ENCODE results near the gene EDEM3. TPM values are rescaled to one million over a fixed set of nuclear protein-coding genes. Genes with fewer than 3 reads are reported as not detected.

EDEM3 gene
- total and polyA plus RNA-seq, 9 donors: 7.1 to 22.7 (median 18.5) TPM

GRCh38 chr1:184664661-184665060 lies 90.0 kb downstream of the EDEM3 start:
- H3K4me1 ChIP-seq (ENCODE audit: insufficient read depth): no peaks in the 10 kb centered on the region
- peak in 1 of 5 donors; percentile 27 for DNase-seq
- H3K36me3 ChIP-seq: no peaks in the 10 kb centered on the region
- no peaks in the 10 kb centered on the region for H3K9me3 ChIP-seq
- WGBS, 3 donors: 76 to 86% (median 83%) methylated on average over 15 of the region's 15 CpGs
- intact Hi-C loops (cut with DNase I): loop anchor here in 3 of 4 donors (2.0 to 10.0 kb wide), 7 partner anchors 97 to 590 kb away; partner anchors contain the start of gene C1orf21 (in 2 of the 3)
- no peak overlapping the region for H3K27ac ChIP-seq
- H3K4me3 ChIP-seq: no peak overlapping the region
- TF ChIP-seq POLR2A (IDR thresholded peaks at IDR 0.05) (no peak), EP300 (IDR thresholded peaks at IDR 0.05) (no peak), CTCF (IDR thresholded peaks at IDR 0.05) (no peak)
- H3K27me3 ChIP-seq: no peaks in the 10 kb centered on the region

DNA sequence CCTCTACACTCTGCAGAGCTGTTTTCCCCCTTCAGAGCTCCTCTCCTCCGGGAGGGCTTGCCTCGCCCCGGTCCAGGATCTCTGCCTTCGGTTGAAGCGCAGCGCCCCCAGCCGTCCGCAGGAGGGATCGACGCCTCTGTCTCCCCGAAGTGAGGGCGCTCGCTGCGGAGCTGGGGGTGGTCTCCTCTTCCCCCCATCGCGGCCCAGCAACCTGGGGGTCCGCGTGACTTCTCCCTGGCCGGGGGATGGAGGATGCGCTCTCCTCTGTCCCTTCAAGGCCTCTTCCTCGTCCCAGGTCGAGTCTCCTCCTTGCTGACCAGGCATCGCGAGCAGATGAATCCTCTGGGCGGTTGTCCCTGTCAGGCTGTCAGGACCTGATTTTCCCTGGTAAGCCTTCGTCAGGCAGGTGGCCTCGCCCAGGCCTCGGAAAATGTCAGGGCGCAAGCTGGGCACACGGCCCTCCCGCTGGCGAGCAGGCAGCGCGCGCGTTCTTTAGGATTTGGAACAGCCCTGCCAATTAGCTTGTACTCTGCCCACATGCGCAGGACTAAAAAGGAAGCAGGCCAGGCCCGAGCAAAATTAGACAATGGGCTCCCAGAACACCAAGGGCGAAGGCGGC lies 90.5 kb downstream of the EDEM3 start:
- Histone ChIP-seq H3K4me3 (peak overlapping the region; percentile 21), H3K36me3 (no peaks in the 10 kb centered on the region), H3K27me3 (no peaks in the 10 kb centered on the region), H3K9me3 (no peaks in the 10 kb centered on the region), H3K4me1 (ENCODE audit: insufficient read depth) (no peaks in the 10 kb centered on the region), H3K27ac (no peak overlapping the region)
- intact Hi-C loops (cut with DNase I): loop anchor here in 3 of 4 donors (2.0 to 10.0 kb wide), 7 partner anchors 97 to 589 kb away; partner anchors contain the start of gene C1orf21 (in 2 of the 3)
- peak; percentile 80 to 89 (median 85) for DNase-seq
- 20 to 25% (median 24%) methylated on average over 40 of the region's 40 CpGs for WGBS, 3 donors
- TF ChIP-seq POLR2A (IDR thresholded peaks at IDR 0.05) (no peak), CTCF (IDR thresholded peaks at IDR 0.05) (peak; percentile 55 to 94 (median 90)), EP300 (IDR thresholded peaks at IDR 0.05) (no peak)

DNA sequence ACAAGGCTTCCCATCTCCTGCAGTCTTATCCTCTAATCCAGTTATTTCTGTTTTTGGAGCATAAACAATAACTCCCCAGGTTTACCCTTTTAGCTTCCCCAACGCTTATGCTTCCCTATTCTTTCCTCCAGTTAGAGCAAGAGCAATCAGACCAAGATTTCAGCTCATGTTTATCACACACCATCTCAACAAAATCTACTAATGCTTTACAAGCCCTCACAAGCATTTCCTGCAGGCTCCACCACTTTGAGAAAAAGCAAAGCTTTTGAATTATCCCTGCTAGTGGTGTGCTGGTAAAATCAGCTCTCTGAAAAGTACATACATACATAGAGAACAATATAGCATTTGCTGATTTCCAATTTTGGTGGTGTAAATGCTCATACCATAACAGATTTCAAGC lies 92.9 kb downstream of the EDEM3 start:
- no peaks in the 10 kb centered on the region for H3K27me3 ChIP-seq
- TF ChIP-seq CTCF (IDR thresholded peaks at IDR 0.05) (no peak), POLR2A (IDR thresholded peaks at IDR 0.05) (no peak), EP300 (IDR thresholded peaks at IDR 0.05) (no peak)
- H3K36me3 ChIP-seq: no peaks in the 10 kb centered on the region
- no peak for DNase-seq
- no peak overlapping the region for H3K4me3 ChIP-seq
- H3K4me1 ChIP-seq (ENCODE audit: insufficient read depth): no peaks in the 10 kb centered on the region
- intact Hi-C loops (cut with DNase I): loop anchor here in 3 of 4 donors (5.0 to 10.0 kb wide), 6 partner anchors 94 to 587 kb away; partner anchors contain the start of gene C1orf21 (in 2 of the 3)
- no peak overlapping the region for H3K27ac ChIP-seq
- H3K9me3 ChIP-seq: no peaks in the 10 kb centered on the region
- 0 to 56% (median 44%) methylated on average over 1 of the region's 1 CpG for WGBS, 3 donors

DNA sequence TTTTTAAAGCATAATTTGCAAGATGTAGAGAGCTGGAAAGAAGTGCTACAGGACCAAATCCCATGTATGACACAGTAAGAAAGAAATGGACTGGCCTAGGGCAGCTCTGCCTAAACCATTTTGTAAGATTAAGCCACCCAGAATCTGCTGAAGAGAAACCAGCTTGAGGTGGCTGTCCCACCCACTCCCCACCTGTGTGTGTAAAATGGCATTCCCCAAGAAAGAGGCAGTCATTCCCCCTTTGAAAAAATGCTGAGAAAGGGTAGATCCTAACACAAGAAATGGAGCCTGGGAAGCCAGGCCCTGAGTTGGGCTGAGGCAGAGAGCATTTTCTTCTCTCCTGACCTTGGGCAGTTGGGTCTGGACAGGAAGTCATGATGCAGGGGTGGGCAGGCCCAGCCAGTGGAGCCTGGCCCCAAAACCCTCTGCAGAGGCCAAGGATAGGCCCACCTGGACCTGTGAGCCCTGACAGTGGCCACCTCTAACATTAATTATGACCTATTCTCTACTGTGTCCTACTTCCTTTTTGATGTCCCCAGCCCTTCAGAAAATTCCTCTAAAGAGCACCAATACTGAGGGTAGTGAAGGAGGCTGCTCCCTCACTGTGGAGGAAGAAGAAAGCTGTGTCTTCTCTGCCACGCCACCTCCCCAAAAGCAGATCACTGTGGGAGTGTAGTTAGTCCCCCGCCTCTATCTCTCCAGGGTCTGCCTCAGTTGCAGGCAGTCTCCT lies 94.0 kb downstream of the EDEM3 start:
- TF ChIP-seq CTCF (IDR thresholded peaks at IDR 0.05) (no peak), EP300 (IDR thresholded peaks at IDR 0.05) (no peak), POLR2A (IDR thresholded peaks at IDR 0.05) (no peak)
- Histone ChIP-seq H3K9me3 (no peaks in the 10 kb centered on the region), H3K4me3 (no peak overlapping the region), H3K4me1 (ENCODE audit: insufficient read depth) (no peaks in the 10 kb centered on the region), H3K27ac (no peak overlapping the region), H3K36me3 (no peaks in the 10 kb centered on the region), H3K27me3 (no peaks in the 10 kb centered on the region)
- intact Hi-C loops (cut with DNase I): loop anchor here in 3 of 4 donors (5.0 to 10.0 kb wide), 6 partner anchors 93 to 586 kb away; partner anchors contain the start of gene C1orf21 (in 2 of the 3)
- no peak for DNase-seq
- WGBS, 3 donors: 93 to 100% (median 96%) methylated on average over 2 of the region's 2 CpGs
